ENCODE results near the gene CLCN3.
"Not testable (repeated sequence)": the region's sequence is repeated elsewhere in the genome, so short reads cannot be mapped to it uniquely, and the experiment has no call there.

The CLCN3 gene

GRCh38 chr4:169619958-169620879, at the start of gene CLCN3:
Gene CLCN3 (plus strand): TSS chr4:169620578. CDS start chr4:169635929, 15,351 bp downstream.
- DNase-seq: peak; percentile 68 to 98 (median 96)

- DNase-seq: not testable (repeated sequence)
Observed at GRCh38 chr4:169571012-169571411, 49.4 kb upstream of the CLCN3 start.

GRCh38 chr4:169571435-169571834, 48.9 kb upstream of the CLCN3 start:
- DNase-seq: no peak

- no peak for DNase-seq
Observed at GRCh38 chr4:169573889-169574288, 46.5 kb upstream of the CLCN3 start.

- DNase-seq: no peak
Observed at GRCh38 chr4:169582203-169582602, 38.2 kb upstream of the CLCN3 start.

GRCh38 chr4:169582706-169583105, 37.7 kb upstream of the CLCN3 start:
- no peak for DNase-seq

- no peak for DNase-seq
Observed at GRCh38 chr4:169583563-169583962, 36.8 kb upstream of the CLCN3 start.

- no peak for DNase-seq
Observed at GRCh38 chr4:169593050-169593560, 27.3 kb upstream of the CLCN3 start.

- no peak for DNase-seq
Observed at GRCh38 chr4:169594560-169595195, 25.7 kb upstream of the CLCN3 start.

GRCh38 chr4:169601016-169601771, 19.2 kb upstream of the CLCN3 start:
- no peak for DNase-seq

- no peak for DNase-seq
Observed at GRCh38 chr4:169603312-169603711, 17.1 kb upstream of the CLCN3 start.

- peak in 1 of 58 donors; percentile 10 for DNase-seq
Observed at GRCh38 chr4:169604131-169604900, 16.1 kb upstream of the CLCN3 start.

- no peak for DNase-seq
Observed at GRCh38 chr4:169604903-169605331, 15.5 kb upstream of the CLCN3 start.

- DNase-seq: no peak
Observed at GRCh38 chr4:169611157-169611556, 9.2 kb upstream of the CLCN3 start.

- DNase-seq: peak; percentile 26 to 94 (median 84)
Observed at GRCh38 chr4:169611991-169612870, 8.1 kb upstream of the CLCN3 start, which contains the start of gene NEK1. Gene NEK1 (minus strand): TSS chr4:169612583. CDS start chr4:169602630, 9,953 bp downstream.

- peak in 56 of 58 donors; percentile 3 to 85 (median 56) for DNase-seq
Observed at GRCh38 chr4:169612871-169613859, 7.2 kb upstream of the CLCN3 start.

GRCh38 chr4:169615467-169616106, 4.8 kb upstream of the CLCN3 start:
- DNase-seq: no peak

GRCh38 chr4:169616846-169617245, 3.5 kb upstream of the CLCN3 start:
- DNase-seq: no peak
